Keratinocyte (primary cell): Measurements from ENCODE around the gene AFG1L.

ENCODE experiments used
- CTCF ChIP-seq, 3 experiments: IDR thresholded peaks in 1 of 3; conservative IDR thresholded peaks in 1 of 3; optimal IDR thresholded peaks in 1 of 3; 2 replicates in 2 of 3; 3 replicates in 1 of 3; pipeline versions ENCODE3 to v1.5.1; 2011; ENCODE audit warnings: low read length in 3 of 3, mild to moderate bottlenecking in 3 of 3, moderate library complexity in 2 of 3, control low read depth in 1 of 3, inconsistent platforms in 1 of 3; ENCODE audit not compliant: insufficient read depth in 2 of 3; ENCODE audit errors: extremely low read depth in 1 of 3
- EZH2 ChIP-seq: IDR thresholded peaks from one replicate; pipeline ENCODE4 v1.6.1; 2012; ENCODE audit warnings: inconsistent platforms, mild to moderate bottlenecking, low read length, moderate library complexity

- TF ChIP-seq CTCF (optimal IDR thresholded peaks at IDR 0.05 in 1 of 3, IDR thresholded peaks at IDR 0.05 in 1 of 3, conservative IDR thresholded peaks at IDR 0.05 in 1 of 3; ENCODE audit: extremely low read depth in 1 of 3, insufficient read depth in 2 of 3, low read length in 3 of 3) (no peak), EZH2 (no peak)
These were observed 268.4 kb downstream of the AFG1L start for GRCh38 chr6:108563292-108563691.
